ENCODE measurements around the gene CDKAL1. TPM values are rescaled to one million over a fixed set of nuclear protein-coding genes. Genes with fewer than 3 reads are reported as not detected.
"Not testable (repeated sequence)": the region's sequence is repeated elsewhere in the genome, so short reads cannot be mapped to it uniquely, and the experiment has no call there.

Gene CDKAL1
- total RNA-seq, 1 donor from 2014 or later: 8.4 TPM

- intact Hi-C loops (cut with DNase I): no loop called here
- no peak for DNase-seq (ENCODE audit: low spot score)
Observed at GRCh38 chr6:21220271-21220987, 686.2 kb downstream of the CDKAL1 start.

- intact Hi-C loops (cut with DNase I): no loop called here
- DNase-seq (ENCODE audit: low spot score): no peak
Observed at GRCh38 chr6:21222656-21223055, 688.4 kb downstream of the CDKAL1 start.

- DNase-seq (ENCODE audit: low spot score): no peak
- intact Hi-C loops (cut with DNase I): no loop called here
Observed at GRCh38 chr6:21225912-21226311, 691.7 kb downstream of the CDKAL1 start.

- intact Hi-C loops (cut with DNase I): no loop called here
- DNase-seq (ENCODE audit: low spot score): no peak
Observed at GRCh38 chr6:21227486-21227885, 693.2 kb downstream of the CDKAL1 start.

GRCh38 chr6:21228411-21228810 lies 694.2 kb downstream of the CDKAL1 start:
- intact Hi-C loops (cut with DNase I): no loop called here
- DNase-seq (ENCODE audit: low spot score): no peak

GRCh38 chr6:21228876-21229460 lies 694.7 kb downstream of the CDKAL1 start:
- no peak for DNase-seq (ENCODE audit: low spot score)
- intact Hi-C loops (cut with DNase I): no loop called here

GRCh38 chr6:21230536-21230935 lies 696.3 kb downstream of the CDKAL1 start:
- intact Hi-C loops (cut with DNase I): no loop called here
- DNase-seq (ENCODE audit: low spot score): no peak

GRCh38 chr6:21235162-21235561 lies 700.9 kb downstream of the CDKAL1 start:
- DNase-seq (ENCODE audit: low spot score): no peak
- intact Hi-C loops (cut with DNase I): no loop called here

GRCh38 chr6:21238208-21238607 lies 704.0 kb downstream of the CDKAL1 start:
- intact Hi-C loops (cut with DNase I): no loop called here
- no peak for DNase-seq (ENCODE audit: low spot score)

- intact Hi-C loops (cut with DNase I): no loop called here
Observed at GRCh38 chr6:21240709-21241108, 706.5 kb downstream of the CDKAL1 start.

GRCh38 chr6:21241231-21242130 lies 707.2 kb downstream of the CDKAL1 start:
- intact Hi-C loops (cut with DNase I): no loop called here
- no peak for DNase-seq (ENCODE audit: low spot score)

More at GRCh38 chr6:21240709-21241108, 706.5 kb downstream of the CDKAL1 start:
- DNase-seq (ENCODE audit: low spot score): no peak

- no peak for DNase-seq (ENCODE audit: low spot score)
- intact Hi-C loops (cut with DNase I): no loop called here
Observed at GRCh38 chr6:21244897-21245470, 710.7 kb downstream of the CDKAL1 start.

- no peak for DNase-seq (ENCODE audit: low spot score)
- intact Hi-C loops (cut with DNase I): no loop called here
Observed at GRCh38 chr6:21245488-21245887, 711.2 kb downstream of the CDKAL1 start.

GRCh38 chr6:21246075-21246474 lies 711.8 kb downstream of the CDKAL1 start:
- intact Hi-C loops (cut with DNase I): no loop called here
- no peak for DNase-seq (ENCODE audit: low spot score)

- DNase-seq (ENCODE audit: low spot score); intact Hi-C loops (cut with DNase I): not testable (repeated sequence)
Observed at GRCh38 chr6:21254460-21254859, 720.2 kb downstream of the CDKAL1 start.

- intact Hi-C loops (cut with DNase I): no loop called here
- DNase-seq (ENCODE audit: low spot score): no peak
Observed at GRCh38 chr6:21256197-21256596, 721.9 kb downstream of the CDKAL1 start.

- no peak for DNase-seq (ENCODE audit: low spot score)
- intact Hi-C loops (cut with DNase I): no loop called here
Observed at GRCh38 chr6:21257125-21257524, 722.9 kb downstream of the CDKAL1 start.

GRCh38 chr6:21258665-21259064 lies 724.4 kb downstream of the CDKAL1 start:
- no peak for DNase-seq (ENCODE audit: low spot score)
- intact Hi-C loops (cut with DNase I): no loop called here

- intact Hi-C loops (cut with DNase I): no loop called here
- DNase-seq (ENCODE audit: low spot score): no peak
Observed at GRCh38 chr6:21259660-21260059, 725.4 kb downstream of the CDKAL1 start.

- no peak for DNase-seq (ENCODE audit: low spot score)
- intact Hi-C loops (cut with DNase I): no loop called here
Observed at GRCh38 chr6:21262504-21262903, 728.2 kb downstream of the CDKAL1 start.
